WTC11 (cell line): ENCODE measurements around the gene RNF152.

Source experiments
- ESRRA ChIP-seq: sonication (generic); formaldehyde crosslinking; IDR thresholded peaks from 2 replicates; pipeline ENCODE4 v1.8.1; 2022; ENCODE audit warnings: mild to moderate bottlenecking, missing genetic modification reagents, borderline replicate concordance
- ZNF219 ChIP-seq: sonication (generic); formaldehyde crosslinking; IDR thresholded peaks from 2 replicates; pipeline ENCODE4 v1.8.0; 2023; ENCODE audit warnings: missing genetic modification reagents, mild to moderate bottlenecking, borderline replicate concordance
- ZNF232 ChIP-seq: sonication (generic); formaldehyde crosslinking; IDR thresholded peaks from 2 replicates; pipeline ENCODE4 v1.8.0; 2022; ENCODE audit warnings: mild to moderate bottlenecking, missing genetic modification reagents
- ZNF263 ChIP-seq: sonication (generic); formaldehyde crosslinking; IDR thresholded peaks from 2 replicates; pipeline ENCODE4 v1.8.1; 2022; ENCODE audit warnings: low read depth, mild to moderate bottlenecking, moderate library complexity, missing genetic modification reagents
- TF ChIP-seq, protein P1 (sequence below): fragments of 200-600 bp; IDR thresholded peaks from 2 replicates; pipeline ENCODE4 v1.8.0; 2022; ENCODE audit warnings: antibody characterized with exemption
- TF ChIP-seq, protein P2 (sequence below): sonication (generic); formaldehyde crosslinking; IDR thresholded peaks from 2 replicates; pipeline ENCODE4 v1.8.0; 2022; ENCODE audit warnings: mild to moderate bottlenecking, missing genetic modification reagents
- TF ChIP-seq, protein P3 (sequence below): sonication (generic); formaldehyde crosslinking; IDR thresholded peaks from 2 replicates; pipeline ENCODE4 v1.8.1; 2023; ENCODE audit warnings: mild to moderate bottlenecking, missing genetic modification reagents, moderate library complexity
- TF ChIP-seq, protein P4 (sequence below): sonication (generic); formaldehyde crosslinking; IDR thresholded peaks from 2 replicates; pipeline ENCODE4 v1.8.1; 2022; ENCODE audit warnings: mild to moderate bottlenecking, missing genetic modification reagents, moderate library complexity, borderline replicate concordance

DNA sequence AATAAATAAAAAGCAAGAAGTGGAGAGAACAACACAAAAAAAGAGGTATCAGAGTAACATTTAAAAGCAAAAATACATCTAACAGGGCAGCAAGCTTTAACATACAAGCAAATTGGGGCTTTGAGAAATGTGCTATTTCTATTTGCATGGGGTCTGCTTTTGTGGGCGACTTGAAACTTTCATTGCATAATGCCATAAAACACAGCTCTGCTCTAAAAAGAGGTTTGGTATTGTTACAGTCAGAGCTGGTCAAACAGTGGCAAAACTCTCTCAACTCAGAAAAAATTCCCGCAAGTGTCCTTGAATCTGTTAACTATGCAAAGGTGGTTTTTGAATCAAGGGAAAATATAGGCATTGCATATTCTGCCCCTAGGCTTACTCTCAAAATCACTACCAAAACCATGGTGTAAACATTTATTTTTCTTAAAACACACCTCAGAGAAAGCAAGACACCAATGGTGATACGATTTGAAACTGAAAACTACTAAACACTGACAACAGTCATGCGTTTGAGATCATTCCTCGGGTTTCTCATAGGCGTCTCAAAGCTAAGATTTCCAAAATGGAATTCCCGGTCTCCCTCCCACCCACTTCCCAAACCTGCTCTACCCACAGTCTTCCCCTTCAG lies 45.5 kb downstream of the RNF152 start:
- TF ChIP-seq, protein P1, sequence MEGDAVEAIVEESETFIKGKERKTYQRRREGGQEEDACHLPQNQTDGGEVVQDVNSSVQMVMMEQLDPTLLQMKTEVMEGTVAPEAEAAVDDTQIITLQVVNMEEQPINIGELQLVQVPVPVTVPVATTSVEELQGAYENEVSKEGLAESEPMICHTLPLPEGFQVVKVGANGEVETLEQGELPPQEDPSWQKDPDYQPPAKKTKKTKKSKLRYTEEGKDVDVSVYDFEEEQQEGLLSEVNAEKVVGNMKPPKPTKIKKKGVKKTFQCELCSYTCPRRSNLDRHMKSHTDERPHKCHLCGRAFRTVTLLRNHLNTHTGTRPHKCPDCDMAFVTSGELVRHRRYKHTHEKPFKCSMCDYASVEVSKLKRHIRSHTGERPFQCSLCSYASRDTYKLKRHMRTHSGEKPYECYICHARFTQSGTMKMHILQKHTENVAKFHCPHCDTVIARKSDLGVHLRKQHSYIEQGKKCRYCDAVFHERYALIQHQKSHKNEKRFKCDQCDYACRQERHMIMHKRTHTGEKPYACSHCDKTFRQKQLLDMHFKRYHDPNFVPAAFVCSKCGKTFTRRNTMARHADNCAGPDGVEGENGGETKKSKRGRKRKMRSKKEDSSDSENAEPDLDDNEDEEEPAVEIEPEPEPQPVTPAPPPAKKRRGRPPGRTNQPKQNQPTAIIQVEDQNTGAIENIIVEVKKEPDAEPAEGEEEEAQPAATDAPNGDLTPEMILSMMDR, result no peak
- TF ChIP-seq ZNF219 (CRISPR knock-in tag), result no peak
- TF ChIP-seq, protein P2, sequence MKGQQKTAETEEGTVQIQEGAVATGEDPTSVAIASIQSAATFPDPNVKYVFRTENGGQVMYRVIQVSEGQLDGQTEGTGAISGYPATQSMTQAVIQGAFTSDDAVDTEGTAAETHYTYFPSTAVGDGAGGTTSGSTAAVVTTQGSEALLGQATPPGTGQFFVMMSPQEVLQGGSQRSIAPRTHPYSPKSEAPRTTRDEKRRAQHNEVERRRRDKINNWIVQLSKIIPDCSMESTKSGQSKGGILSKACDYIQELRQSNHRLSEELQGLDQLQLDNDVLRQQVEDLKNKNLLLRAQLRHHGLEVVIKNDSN (CRISPR knock-in tag), result no peak
- no peak for TF ChIP-seq ZNF232
- TF ChIP-seq, protein P3, sequence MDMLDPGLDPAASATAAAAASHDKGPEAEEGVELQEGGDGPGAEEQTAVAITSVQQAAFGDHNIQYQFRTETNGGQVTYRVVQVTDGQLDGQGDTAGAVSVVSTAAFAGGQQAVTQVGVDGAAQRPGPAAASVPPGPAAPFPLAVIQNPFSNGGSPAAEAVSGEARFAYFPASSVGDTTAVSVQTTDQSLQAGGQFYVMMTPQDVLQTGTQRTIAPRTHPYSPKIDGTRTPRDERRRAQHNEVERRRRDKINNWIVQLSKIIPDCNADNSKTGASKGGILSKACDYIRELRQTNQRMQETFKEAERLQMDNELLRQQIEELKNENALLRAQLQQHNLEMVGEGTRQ (CRISPR knock-in tag), result no peak
- TF ChIP-seq ZNF263, result no peak
- TF ChIP-seq, protein P4, sequence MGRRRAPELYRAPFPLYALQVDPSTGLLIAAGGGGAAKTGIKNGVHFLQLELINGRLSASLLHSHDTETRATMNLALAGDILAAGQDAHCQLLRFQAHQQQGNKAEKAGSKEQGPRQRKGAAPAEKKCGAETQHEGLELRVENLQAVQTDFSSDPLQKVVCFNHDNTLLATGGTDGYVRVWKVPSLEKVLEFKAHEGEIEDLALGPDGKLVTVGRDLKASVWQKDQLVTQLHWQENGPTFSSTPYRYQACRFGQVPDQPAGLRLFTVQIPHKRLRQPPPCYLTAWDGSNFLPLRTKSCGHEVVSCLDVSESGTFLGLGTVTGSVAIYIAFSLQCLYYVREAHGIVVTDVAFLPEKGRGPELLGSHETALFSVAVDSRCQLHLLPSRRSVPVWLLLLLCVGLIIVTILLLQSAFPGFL (CRISPR knock-in tag), result no peak
- TF ChIP-seq ESRRA (CRISPR knock-in tag), result no peak
